ENCODE measurements around the gene FAM209B.
"Not testable (repeated sequence)": the region's sequence is repeated elsewhere in the genome, so short reads cannot be mapped to it uniquely, and the experiment has no call there.

DNA sequence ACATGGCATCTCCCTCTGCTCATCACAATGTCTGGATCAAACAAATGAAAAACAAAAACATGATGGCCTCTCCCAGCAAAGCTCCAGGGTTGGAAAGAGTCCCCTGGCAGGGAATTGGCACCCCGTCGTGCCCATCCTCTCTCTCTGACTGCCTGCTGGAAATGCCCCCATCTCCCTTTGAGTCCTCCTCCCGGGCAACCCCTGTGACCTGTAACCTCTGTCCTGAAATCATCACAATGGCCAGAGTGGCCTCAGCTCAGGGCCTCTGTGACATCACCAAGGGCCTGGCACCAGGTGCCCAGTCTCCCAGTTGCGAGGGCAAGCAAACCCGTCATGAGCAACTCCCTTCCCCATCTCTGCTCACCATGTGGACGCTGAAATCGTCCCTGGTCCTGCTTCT, 8.6 kb upstream of the FAM209B start, which contains the start of gene FAM209A:
- not testable (repeated sequence) for TF ChIP-seq POLR2A (IDR thresholded peaks at IDR 0.05; ENCODE audit: low read depth, low read length); TAF1 (IDR thresholded peaks at IDR 0.05; ENCODE audit: borderline replicate concordance, low read depth, low read length)
